ENCODE results near the gene USP3. TPM values are rescaled to one million over a fixed set of nuclear protein-coding genes. Genes with fewer than 3 reads are reported as not detected.
A peak's percentile ranks its signal among the peaks of the same experiment; 100 is the strongest.

The USP3 gene
- polyA plus RNA-seq, 1 of the 3 experiments (the other 2 are of a cell fraction), result 9.3 TPM

- Histone ChIP-seq H3K9me3 (no peaks in the 10 kb centered on the region), H3K27ac (ENCODE audit: low read depth in 2 of 2, low read length in 1 of 2) (peak overlapping the region in 1 of 2 experiments; percentile 31; a peak in 2 of 4 replicates), H3K36me3 (replicated peaks in 1 of 2; ENCODE audit: control insufficient read depth in 1 of 2, insufficient read depth in 2 of 2, low read length in 1 of 2) (no peaks in the 10 kb centered on the region), H3K4me3 (ENCODE audit: low read depth in 2 of 2, low read length in 1 of 2) (no peak overlapping the region), H4K20me1 (ENCODE audit: insufficient read depth) (peaks cover 79% of the 10 kb centered on the region), H2AFZ (ENCODE audit: low read depth) (no peak overlapping the region), H3K27me3 (ENCODE audit: insufficient read depth) (no peaks in the 10 kb centered on the region), H3K79me2 (ENCODE audit: insufficient read depth) (peaks cover 100% of the 10 kb centered on the region), H3K9ac (no peak overlapping the region), H3K9me2 (no peaks in the 10 kb centered on the region), H3K4me2 (no peak overlapping the region), H3K4me1 (ENCODE audit: control insufficient read depth in 1 of 2, insufficient read depth in 2 of 2, low read depth in 1 of 2, low read length in 1 of 2) (peaks cover 2 to 16% of the 10 kb centered on the region in 2 experiments; a peak in 3 of 4 replicates), H3F3A (replicated peaks; ENCODE audit: insufficient read depth) (peaks cover 3% of the 10 kb centered on the region)
- ChIA-PET POLR2A (no interaction called here), CTCF (interaction anchor here (0.6 to 1.2 kb wide), 5 partner anchors 11 to 185 kb away, joined by 3 read pairs; no protein-coding TSS in a partner anchor)
- no peak for DNase-seq
- WGBS (ENCODE audit: low lambda C conversion rate), result 69% methylated on average over 4 of the region's 4 CpGs
- TF ChIP-seq USF1 (IDR thresholded peaks at IDR 0.05; ENCODE audit: borderline replicate concordance, low read depth) (peak; percentile 55; the same call in 1 of the 2 replicates), ZBTB33 (IDR thresholded peaks at IDR 0.05; ENCODE audit: borderline replicate concordance, low read depth) (no peak)
Observed at GRCh38 chr15:63523306-63523990, 19.1 kb downstream of the USP3 start.

DNA sequence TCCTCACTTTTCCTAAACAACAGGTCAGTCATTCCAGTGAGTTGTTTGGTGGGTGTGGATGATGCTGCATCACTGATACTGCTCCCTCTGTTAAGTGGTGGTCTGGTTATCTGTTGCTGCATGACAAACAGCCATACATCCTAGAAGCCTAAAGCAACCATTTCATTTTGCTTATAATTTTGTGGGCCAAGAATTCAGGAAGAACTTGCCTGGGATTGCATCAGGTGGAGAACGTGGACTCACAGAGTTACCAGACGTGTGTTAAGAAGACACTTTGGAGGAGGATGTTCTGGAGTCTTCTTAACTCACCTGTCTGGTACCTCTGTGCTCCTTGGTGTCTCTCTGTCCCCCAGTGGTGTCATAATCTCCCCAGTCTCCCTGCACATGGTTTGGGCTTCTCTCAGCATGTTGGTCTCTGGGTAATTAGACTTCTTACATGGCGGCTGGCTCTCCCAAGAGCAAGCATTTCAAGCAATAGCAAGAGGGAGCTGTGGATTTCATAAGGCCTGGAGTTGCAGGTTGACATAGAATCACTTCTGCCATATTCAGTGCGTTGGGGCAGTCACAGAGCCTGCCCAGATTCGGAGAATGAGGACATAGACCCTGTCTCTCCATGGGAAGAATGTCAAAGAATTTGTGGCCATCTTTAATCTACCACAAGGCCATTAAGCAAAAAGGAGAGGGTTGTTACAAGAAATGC, 20.1 kb downstream of the USP3 start:
- Histone ChIP-seq H3F3A (replicated peaks; ENCODE audit: insufficient read depth) (peaks cover 3% of the 10 kb centered on the region), H4K20me1 (ENCODE audit: insufficient read depth) (peaks cover 68% of the 10 kb centered on the region), H3K36me3 (replicated peaks in 1 of 2; ENCODE audit: control insufficient read depth in 1 of 2, insufficient read depth in 2 of 2, low read length in 1 of 2) (no peaks in the 10 kb centered on the region), H2AFZ (ENCODE audit: low read depth) (no peak overlapping the region), H3K27me3 (ENCODE audit: insufficient read depth) (no peaks in the 10 kb centered on the region), H3K9ac (no peak overlapping the region), H3K4me1 (ENCODE audit: control insufficient read depth in 1 of 2, insufficient read depth in 2 of 2, low read depth in 1 of 2, low read length in 1 of 2) (peaks cover 2 to 13% of the 10 kb centered on the region in 2 experiments; a peak in 3 of 4 replicates), H3K4me2 (no peak overlapping the region), H3K79me2 (ENCODE audit: insufficient read depth) (peaks cover 99% of the 10 kb centered on the region), H3K27ac (ENCODE audit: low read depth in 2 of 2, low read length in 1 of 2) (no peak overlapping the region), H3K4me3 (ENCODE audit: low read depth in 2 of 2, low read length in 1 of 2) (no peak overlapping the region), H3K9me3 (no peaks in the 10 kb centered on the region), H3K9me2 (no peaks in the 10 kb centered on the region)
- WGBS (ENCODE audit: low lambda C conversion rate), result 97% methylated on average over 5 of the region's 5 CpGs
- DNase-seq, result no peak
- no peak for TF ChIP-seq ZBTB33 (IDR thresholded peaks at IDR 0.05; ENCODE audit: borderline replicate concordance, low read depth)
- no peak for TF ChIP-seq TCF12 (IDR thresholded peaks at IDR 0.05)
- TF ChIP-seq MXI1 (IDR thresholded peaks at IDR 0.05; ENCODE audit: low read depth, low read length), result no peak
- no peak for TF ChIP-seq FOXJ3 (CRISPR knock-in tag; IDR thresholded peaks at IDR 0.05)
- no peak for TF ChIP-seq CTCF (IDR thresholded peaks at IDR 0.05)
- no peak for TF ChIP-seq JUND (IDR thresholded peaks at IDR 0.05)
- TF ChIP-seq USF1 (IDR thresholded peaks at IDR 0.05; ENCODE audit: borderline replicate concordance, low read depth), result no peak
- TF ChIP-seq TEAD4 (IDR thresholded peaks at IDR 0.05; ENCODE audit: borderline replicate concordance, insufficient read depth), result no peak
- no peak for TF ChIP-seq MAX (IDR thresholded peaks at IDR 0.05; ENCODE audit: low read depth)
- no peak for TF ChIP-seq CHD2 (IDR thresholded peaks at IDR 0.05; ENCODE audit: low read length, partially characterized antibody)
- TF ChIP-seq RFX5 (IDR thresholded peaks at IDR 0.05; ENCODE audit: low read length), result no peak
- TF ChIP-seq MEF2A (IDR thresholded peaks at IDR 0.05; ENCODE audit: borderline replicate concordance, low read depth), result no peak
- TF ChIP-seq GABPA (IDR thresholded peaks at IDR 0.05; ENCODE audit: low read depth), result no peak
- no peak for TF ChIP-seq RAD21 (IDR thresholded peaks at IDR 0.05; ENCODE audit: low read length)
- ChIA-PET POLR2A (no interaction called here), CTCF (interaction anchor here (1.1 kb wide), 1 partner anchor 37 kb away, joined by 3 read pairs; no protein-coding TSS in a partner anchor)

All from SK-N-SH (cell line).